C4-2B (cell line): ENCODE data around the gene CDCA7L.

Experiments
- ZFX ChIP-seq: fragments of 450-650 bp; IDR thresholded peaks from 2 replicates; pipeline ENCODE4 v1.6.1; 2017
- TF ChIP-seq, protein P1 (sequence below): fragments of 450-650 bp; conservative IDR thresholded peaks from 2 replicates; pipeline ENCODE4 v1.5.1; 2017; ENCODE audit warnings: mild to moderate bottlenecking

DNA sequence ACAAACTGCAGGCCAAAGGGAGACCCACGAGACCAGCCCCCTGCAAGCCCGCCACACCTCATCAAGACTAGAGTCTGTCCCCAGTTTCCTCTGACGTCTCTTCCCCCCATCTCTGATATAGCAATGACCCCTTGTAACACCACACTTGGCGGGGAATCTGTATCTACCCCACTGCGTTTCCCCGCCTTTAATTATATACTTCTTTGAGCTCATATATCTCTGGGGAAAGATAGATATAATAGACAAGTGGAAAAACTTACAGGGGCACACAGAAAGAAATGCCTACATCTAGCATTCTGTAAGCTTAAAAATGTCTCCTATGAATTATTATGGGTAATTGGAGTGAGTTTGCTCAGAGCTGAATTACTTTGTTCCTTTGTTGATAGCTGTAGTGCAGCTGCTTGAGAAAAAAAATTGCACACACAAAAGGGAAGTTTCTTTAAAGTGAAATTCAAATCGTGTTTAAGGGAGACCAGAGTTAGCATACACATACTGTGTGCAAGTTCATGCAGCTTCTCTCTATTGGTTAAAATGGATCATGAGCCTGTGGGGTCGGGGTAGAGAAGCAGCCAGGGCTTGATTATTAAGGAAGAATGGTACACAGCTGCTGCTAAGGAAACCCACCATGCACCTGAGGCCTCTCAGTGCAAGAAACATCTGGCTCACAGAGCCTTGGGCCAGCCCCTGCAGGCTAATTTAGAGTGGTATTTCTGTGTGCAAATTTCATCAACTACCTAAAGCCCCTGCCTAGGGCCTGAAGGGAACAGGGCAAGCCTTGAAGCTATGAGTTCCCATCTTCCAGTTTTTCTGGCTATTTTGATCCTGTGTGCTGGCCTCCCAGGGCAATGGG lies 32.5 kb downstream of the CDCA7L start:
- TF ChIP-seq, protein P1, sequence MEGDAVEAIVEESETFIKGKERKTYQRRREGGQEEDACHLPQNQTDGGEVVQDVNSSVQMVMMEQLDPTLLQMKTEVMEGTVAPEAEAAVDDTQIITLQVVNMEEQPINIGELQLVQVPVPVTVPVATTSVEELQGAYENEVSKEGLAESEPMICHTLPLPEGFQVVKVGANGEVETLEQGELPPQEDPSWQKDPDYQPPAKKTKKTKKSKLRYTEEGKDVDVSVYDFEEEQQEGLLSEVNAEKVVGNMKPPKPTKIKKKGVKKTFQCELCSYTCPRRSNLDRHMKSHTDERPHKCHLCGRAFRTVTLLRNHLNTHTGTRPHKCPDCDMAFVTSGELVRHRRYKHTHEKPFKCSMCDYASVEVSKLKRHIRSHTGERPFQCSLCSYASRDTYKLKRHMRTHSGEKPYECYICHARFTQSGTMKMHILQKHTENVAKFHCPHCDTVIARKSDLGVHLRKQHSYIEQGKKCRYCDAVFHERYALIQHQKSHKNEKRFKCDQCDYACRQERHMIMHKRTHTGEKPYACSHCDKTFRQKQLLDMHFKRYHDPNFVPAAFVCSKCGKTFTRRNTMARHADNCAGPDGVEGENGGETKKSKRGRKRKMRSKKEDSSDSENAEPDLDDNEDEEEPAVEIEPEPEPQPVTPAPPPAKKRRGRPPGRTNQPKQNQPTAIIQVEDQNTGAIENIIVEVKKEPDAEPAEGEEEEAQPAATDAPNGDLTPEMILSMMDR: no peak
- no peak for TF ChIP-seq ZFX
